NCI-H2171 (cell line): ENCODE results near the gene MTIF3.

Experiments
- DNase-seq: peaks from one replicate; lab custom pipeline; 2025; lab: John Stamatoyannopoulos, UW

MTIF3 gene

GRCh38 chr13:27449936-27450828 lies at the start of gene MTIF3:
MTIF3 (minus strand) TSS chr13:27450564; CDS start chr13:27440448, 10,116 bp downstream.
- DNase-seq = peak; percentile 86

GRCh38 chr13:27497563-27498230 lies 47.3 kb upstream of the MTIF3 start:
- no peak for DNase-seq

GRCh38 chr13:27496536-27497273 lies 46.3 kb upstream of the MTIF3 start:
- DNase-seq = no peak

- DNase-seq = no peak
Measured at GRCh38 chr13:27496006-27496405, 45.6 kb upstream of the MTIF3 start.

GRCh38 chr13:27495551-27495950 lies 45.2 kb upstream of the MTIF3 start:
- no peak for DNase-seq

- DNase-seq = no peak
Measured at GRCh38 chr13:27493981-27494380, 43.6 kb upstream of the MTIF3 start.

- DNase-seq = no peak
Measured at GRCh38 chr13:27489456-27489855, 39.1 kb upstream of the MTIF3 start.

GRCh38 chr13:27487776-27488175 lies 37.4 kb upstream of the MTIF3 start:
- no peak for DNase-seq

GRCh38 chr13:27483421-27483820 lies 33.1 kb upstream of the MTIF3 start:
- DNase-seq = no peak

GRCh38 chr13:27482983-27483382 lies 32.6 kb upstream of the MTIF3 start:
- DNase-seq = no peak

- no peak for DNase-seq
Measured at GRCh38 chr13:27481766-27482165, 31.4 kb upstream of the MTIF3 start.

GRCh38 chr13:27476943-27477703 lies 26.8 kb upstream of the MTIF3 start:
- DNase-seq = no peak

GRCh38 chr13:27474751-27475268 lies 24.4 kb upstream of the MTIF3 start:
- no peak for DNase-seq

- DNase-seq = no peak
Measured at GRCh38 chr13:27472941-27473340, 22.6 kb upstream of the MTIF3 start.

GRCh38 chr13:27472441-27472840 lies 22.1 kb upstream of the MTIF3 start:
- no peak for DNase-seq

GRCh38 chr13:27470075-27470820 lies 19.9 kb upstream of the MTIF3 start:
- DNase-seq = no peak

- DNase-seq = no peak
Measured at GRCh38 chr13:27466513-27466912, 16.1 kb upstream of the MTIF3 start.

- DNase-seq = no peak
Measured at GRCh38 chr13:27465611-27466010, 15.2 kb upstream of the MTIF3 start.

- no peak for DNase-seq
Measured at GRCh38 chr13:27463500-27463899, 13.1 kb upstream of the MTIF3 start.

- DNase-seq = no peak
Measured at GRCh38 chr13:27461940-27462584, 11.7 kb upstream of the MTIF3 start.
